ENCODE measurements around the gene SLC12A8. TPM values are rescaled to one million over a fixed set of nuclear protein-coding genes. Genes with fewer than 3 reads are reported as not detected.

The SLC12A8 gene
- total RNA-seq, 4 donors from 2014 or later = 5.4 to 10.5 (median 6.8) TPM

GRCh38 chr3:125033135-125033534 lies 179.4 kb downstream of the SLC12A8 start:
- Histone ChIP-seq H3K36me3 (no peaks in the 10 kb centered on the region), H3K27ac (no peak overlapping the region), H3K4me3 (no peak overlapping the region), H3K27me3 (no peaks in the 10 kb centered on the region), H3K4me1 (peaks cover 0 to 6% (median 0%) of the 10 kb centered on the region in 4 donors), H3K9me3 (peaks cover 0 to 4% of the 10 kb centered on the region in 2 donors)
- intact Hi-C loops (cut with DNase I; ENCODE audit: low total_unique reads) = no loop called here
- in situ Hi-C loops (cut with MboI; ENCODE audit: low pct_ligation_motif_present in 1 of 4, low pct_unique_long_range_greater_than_20kb in 1 of 4, low sequenced_read_pairs in 3 of 4) = no loop called here
- WGBS, 2 donors (ENCODE audit: low coverage in 1 of 2) = 54 to 83% methylated on average over 4 to 5 of the region's 5 CpGs
- no peak for DNase-seq
- TF ChIP-seq POLR2AphosphoS5 (IDR thresholded peaks at IDR 0.05) = no peak
- TF ChIP-seq EP300 (IDR thresholded peaks at IDR 0.05; ENCODE audit: low read depth) = no peak
- TF ChIP-seq CTCF (IDR thresholded peaks at IDR 0.05) = no peak
- no peak for TF ChIP-seq POLR2A (IDR thresholded peaks at IDR 0.05)

GRCh38 chr3:125032683-125033082 lies 179.9 kb downstream of the SLC12A8 start:
- intact Hi-C loops (cut with DNase I; ENCODE audit: low total_unique reads) (no loop called here), in situ Hi-C loops (cut with MboI; ENCODE audit: low pct_ligation_motif_present in 1 of 4, low pct_unique_long_range_greater_than_20kb in 1 of 4, low sequenced_read_pairs in 3 of 4) (no loop called here)
- TF ChIP-seq POLR2AphosphoS5 (IDR thresholded peaks at IDR 0.05) = no peak
- no peak for TF ChIP-seq POLR2A (IDR thresholded peaks at IDR 0.05)
- TF ChIP-seq EP300 (IDR thresholded peaks at IDR 0.05; ENCODE audit: low read depth) = no peak
- no peak for TF ChIP-seq CTCF (IDR thresholded peaks at IDR 0.05)
- Histone ChIP-seq H3K36me3 (no peaks in the 10 kb centered on the region), H3K27ac (no peak overlapping the region), H3K9me3 (peaks cover 0 to 4% of the 10 kb centered on the region in 2 donors), H3K4me3 (no peak overlapping the region), H3K4me1 (peaks cover 0 to 6% (median 0%) of the 10 kb centered on the region in 4 donors), H3K27me3 (no peaks in the 10 kb centered on the region)
- no peak for DNase-seq
- 90% methylated on average over 3 of the region's 3 CpGs; no CpG with 5 or more reads in 1 of the 2 donors for WGBS, 2 donors (ENCODE audit: low coverage in 1 of 2)

Small RNA genes within 50 kb of the gene (small RNA-seq; reads per million reads assigned to genes)
- gene MIR5092 (0 reads per million in 4 donors), gene RNA5SP137 (0 reads per million in 4 donors), gene RNU6-230P (0 reads per million in 4 donors)

Other genes with a start within 250 kb of the SLC12A8 start
- 10 to 100 TPM in 2 of 4 donors, 1 to 10 TPM in 2; 8.9 to 97.3 (median 10.6) TPM for gene HEG1, start 156.8 kb downstream of the SLC12A8 start, total RNA-seq
- 10 to 100 TPM; 23.6 to 30.3 (median 27.6) TPM for gene ZNF148, start 162.6 kb upstream of the SLC12A8 start, total RNA-seq